T-cell (primary cell): ENCODE results near the gene RFX2. TPM values are rescaled to one million over a fixed set of nuclear protein-coding genes. Genes with fewer than 3 reads are reported as not detected.
A peak's percentile ranks its signal among the peaks of the same experiment; 100 is the strongest.
"Not testable (repeated sequence)": the region's sequence is repeated elsewhere in the genome, so short reads cannot be mapped to it uniquely, and the experiment has no call there.

ENCODE experiments used
- ATAC-seq, 4 experiments: fragments of 200-7000 bp in 3 of 4; fragments of 150-1000 bp in 1 of 4; cut with Tn5 transposase; replicated peaks in 1 of 4; 1 replicate in 3 of 4; 2 replicates in 1 of 4; pipeline ENCODE4 v1.10.0; 2021; ENCODE audit warnings: moderate library complexity in 3 of 4, mild to moderate bottlenecking in 2 of 4, moderate number of reproducible peaks in 1 of 4
- CTCF ChIA-PET, 2 donors: fragments of 300-600 bp; sonication (Branson Sonifier 250); formaldehyde crosslinking; loops; one replicate each; lab custom pipeline; 2022; ENCODE audit warnings: antibody characterized with exemption in 2 of 2; lab: Charles Lee
- POLR2A ChIA-PET, 2 donors: fragments of 300-600 bp; sonication (Branson Sonifier 250); formaldehyde crosslinking; loops; one replicate each; lab custom pipeline; 2022; ENCODE audit warnings: antibody characterized with exemption in 2 of 2; lab: Charles Lee
- DNase-seq, 35 experiments: peaks; one replicate each; pipeline versions ENCODE4 v3.0.0 to v3.0.0-alpha.2; 2013 to 2023
- H3K27ac ChIP-seq: one replicate; pipeline ENCODE4 v1.5.1; 2013; ENCODE audit warnings: low read length
- H3K27me3 ChIP-seq, 2 experiments: replicated peaks in 1 of 2; 1 replicate in 1 of 2; 2 replicates in 1 of 2; pipeline versions ENCODE4 v1.6.1 to v1.7.0; 2013; ENCODE audit warnings: low read length in 1 of 2, mixed read lengths in 1 of 2; ENCODE audit not compliant: control insufficient read depth in 2 of 2, insufficient read depth in 2 of 2; ENCODE audit errors: extremely low read depth in 1 of 2
- H3K36me3 ChIP-seq, 2 donors: 1 replicate in 1 of 2; 2 replicates in 1 of 2; pipeline versions ENCODE4 v1.6.1 to v1.7.0; 2013; ENCODE audit warnings: low read length in 1 of 2; ENCODE audit not compliant: control insufficient read depth in 2 of 2, insufficient read depth in 1 of 2; ENCODE audit errors: extremely low read depth in 1 of 2
- H3K4me1 ChIP-seq, 2 experiments: 1 replicate in 1 of 2; 2 replicates in 1 of 2; pipeline versions ENCODE4 v1.6.1 to v1.7.0; 2013; ENCODE audit warnings: low read length in 2 of 2, mixed read lengths in 1 of 2; ENCODE audit not compliant: insufficient read depth in 2 of 2, control insufficient read depth in 1 of 2; ENCODE audit errors: extremely low read depth in 1 of 2
- H3K4me3 ChIP-seq, 2 donors: 1 replicate in 1 of 2; 2 replicates in 1 of 2; pipeline versions ENCODE4 v1.5.1 to v1.7.0; 2013; ENCODE audit warnings: mild to moderate bottlenecking in 2 of 2, low read length in 1 of 2, moderate library complexity in 1 of 2; ENCODE audit not compliant: control insufficient read depth in 1 of 2; ENCODE audit errors: extremely low read depth in 1 of 2
- H3K9me3 ChIP-seq: 2 replicates; pipeline ENCODE4 v1.7.0; 2013
- H3K27ac Mint-ChIP-seq, 2 donors: one replicate each; pipeline ENCODE4 v1.8.0; 2020 to 2021; ENCODE audit warnings: mild to moderate bottlenecking in 2 of 2, mixed read lengths in 2 of 2
- H3K27me3 Mint-ChIP-seq, 2 donors: one replicate each; pipeline ENCODE4 v1.8.0; 2021 to 2022; ENCODE audit warnings: mixed read lengths in 2 of 2
- H3K36me3 Mint-ChIP-seq: one replicate; pipeline ENCODE4 v1.8.0; 2021; ENCODE audit warnings: mixed read lengths
- H3K4me1 Mint-ChIP-seq, 3 donors: one replicate each; pipeline ENCODE4 v1.8.0; 2020 to 2022; ENCODE audit warnings: mixed read lengths in 3 of 3, mild to moderate bottlenecking in 1 of 3
- H3K4me3 Mint-ChIP-seq, 3 donors: one replicate each; pipeline ENCODE4 v1.8.0; 2020 to 2022; ENCODE audit warnings: mild to moderate bottlenecking in 3 of 3, mixed read lengths in 3 of 3, moderate library complexity in 3 of 3
- H3K9me3 Mint-ChIP-seq, 3 donors: one replicate each; pipeline ENCODE4 v1.8.0; 2020 to 2022; ENCODE audit warnings: mixed read lengths in 3 of 3
- WGBS: methylation state at CpG from one replicate; pipeline ENCODE4 v1.1.5; 2013; ENCODE audit warnings: missing lambda C conversion rate; ENCODE audit not compliant: insufficient coverage; 5-methylcytosine and 5-hydroxymethylcytosine counted together
- total RNA-seq, 35 experiments: library from RNA in 6 of 35; stranded (reverse) in 6 of 35; fragments of 120-200 nt in 1 of 35; gene quantifications; one replicate each; pipeline versions ENCODE4 v1.2.1 to v1.2.4 and lab custom pipeline; 2013 to 2026

RFX2 gene
- total RNA-seq, 5 donors from 2014 or later (not counting 1 experiment from before 2014, with no cell fraction given): 4.7 to 11.6 (median 7.8) TPM

- 1% methylated on average over 25 of the region's 47 CpGs for WGBS
- ATAC-seq (no peak), DNase-seq (peak in 34 of 35 experiments; percentile 24 to 75 (median 53))
- POLR2A ChIA-PET: no interaction called here
- CTCF ChIA-PET: no interaction called here
- Mint-ChIP-seq H3K9me3 (no peaks in the 10 kb centered on the region), H3K27ac (peak overlapping the region; percentile 23 to 80), H3K4me1 (peaks cover 24 to 28% (median 25%) of the 10 kb centered on the region in 3 donors), H3K36me3 (no peaks in the 10 kb centered on the region), H3K27me3 (peaks cover 0 to 10% of the 10 kb centered on the region in 2 donors), H3K4me3 (peak overlapping the region; percentile 83 to 97 (median 89))
- H3K4me1 ChIP-seq: peaks cover 12 to 23% of the 10 kb centered on the region in 2 experiments
- H3K36me3 ChIP-seq: no peaks in the 10 kb centered on the region
- peaks cover 0 to 19% of the 10 kb centered on the region in 2 experiments for H3K27me3 ChIP-seq
- H3K9me3 ChIP-seq: no peaks in the 10 kb centered on the region
- no peak overlapping the region for H3K27ac ChIP-seq
- H3K4me3 ChIP-seq: peak overlapping the region; percentile 55 to 94
Measured at GRCh38 chr19:6108721-6109633, 1.3 kb downstream of the RFX2 start.

GRCh38 chr19:6106643-6107294 lies 3.5 kb downstream of the RFX2 start:
- not testable (repeated sequence) for H3K4me3 Mint-ChIP-seq, H3K36me3 Mint-ChIP-seq, H3K27ac ChIP-seq, H3K27ac Mint-ChIP-seq, H3K9me3 ChIP-seq, ATAC-seq, H3K36me3 ChIP-seq, DNase-seq, H3K9me3 Mint-ChIP-seq, H3K4me3 ChIP-seq
- Mint-ChIP-seq H3K4me1 (peaks cover 25 to 33% (median 27%) of the 10 kb centered on the region in 3 donors), H3K27me3 (peaks cover 0 to 10% of the 10 kb centered on the region in 2 donors)
- ChIA-PET CTCF (interaction anchor here in 1 of 2 donors (0.7 kb wide), 1 partner anchor 1710 kb away, joined by 4 read pairs; no protein-coding TSS in a partner anchor), POLR2A (interaction anchor here in 1 of 2 donors (0.6 kb wide), 1 partner anchor 166 kb away, joined by 3 read pairs; no protein-coding TSS in a partner anchor)
- WGBS: 96% methylated on average over 9 of the region's 15 CpGs
- H3K4me1 ChIP-seq: peaks cover 12 to 23% of the 10 kb centered on the region in 2 experiments
- H3K27me3 ChIP-seq: peaks cover 0 to 16% of the 10 kb centered on the region in 2 experiments

- POLR2A ChIA-PET: interaction anchor here in 1 of 2 donors (0.6 kb wide), 1 partner anchor 55 kb away, joined by 3 read pairs; no protein-coding TSS in a partner anchor
- peaks cover 0 to 10% of the 10 kb centered on the region in 2 donors for H3K27me3 Mint-ChIP-seq
- H3K36me3 ChIP-seq: no peaks in the 10 kb centered on the region
- no peak overlapping the region for H3K27ac Mint-ChIP-seq
- no peaks in the 10 kb centered on the region for H3K9me3 ChIP-seq
- H3K36me3 Mint-ChIP-seq: no peaks in the 10 kb centered on the region
- 92% methylated on average over 11 of the region's 11 CpGs for WGBS
- DNase-seq: no peak
- CTCF ChIA-PET: interaction anchor here in 1 of 2 donors (0.6 kb wide), 1 partner anchor 128 kb away, joined by 3 read pairs; the partner anchor contains the start of gene RANBP3
- H3K4me3 Mint-ChIP-seq: no peak overlapping the region
- peaks cover 28 to 36% (median 29%) of the 10 kb centered on the region in 3 donors for H3K4me1 Mint-ChIP-seq
- no peak overlapping the region for H3K27ac ChIP-seq
- no peak for ATAC-seq
- H3K9me3 Mint-ChIP-seq: no peaks in the 10 kb centered on the region
- peaks cover 0 to 16% of the 10 kb centered on the region in 2 experiments for H3K27me3 ChIP-seq
- no peak overlapping the region for H3K4me3 ChIP-seq
- peaks cover 13 to 18% of the 10 kb centered on the region in 2 experiments for H3K4me1 ChIP-seq
Measured at GRCh38 chr19:6105444-6105843, 4.9 kb downstream of the RFX2 start.

- WGBS: 82% methylated on average over 3 of the region's 4 CpGs
- peaks cover 25 to 34% (median 27%) of the 10 kb centered on the region in 3 donors for H3K4me1 Mint-ChIP-seq
- DNase-seq (no peak), ATAC-seq (no peak)
- POLR2A ChIA-PET: no interaction called here
- H3K4me3 Mint-ChIP-seq: no peak overlapping the region
- no peaks in the 10 kb centered on the region for H3K36me3 Mint-ChIP-seq
- H3K9me3 ChIP-seq: no peaks in the 10 kb centered on the region
- no peak overlapping the region for H3K4me3 ChIP-seq
- peaks cover 0 to 5% of the 10 kb centered on the region in 2 experiments for H3K27me3 ChIP-seq
- H3K27ac Mint-ChIP-seq: no peak overlapping the region
- H3K4me1 ChIP-seq: peaks cover 10 to 11% of the 10 kb centered on the region in 2 experiments
- H3K9me3 Mint-ChIP-seq: peaks cover 0 to 6% (median 0%) of the 10 kb centered on the region in 3 donors
- CTCF ChIA-PET: no interaction called here
- H3K27me3 Mint-ChIP-seq: peaks cover 0 to 5% of the 10 kb centered on the region in 2 donors
- no peak overlapping the region for H3K27ac ChIP-seq
- no peaks in the 10 kb centered on the region for H3K36me3 ChIP-seq
Measured at GRCh38 chr19:6103894-6104293, 6.4 kb downstream of the RFX2 start.

- peaks cover 6 to 9% of the 10 kb centered on the region in 2 experiments for H3K4me1 ChIP-seq
- no peak for DNase-seq
- H3K4me3 ChIP-seq: no peak overlapping the region
- ChIA-PET POLR2A (no interaction called here), CTCF (no interaction called here)
- H3K27ac ChIP-seq: no peak overlapping the region
- 87% methylated on average over 2 of the region's 3 CpGs for WGBS
- H3K27me3 ChIP-seq: no peaks in the 10 kb centered on the region
- Mint-ChIP-seq H3K27me3 (no peaks in the 10 kb centered on the region), H3K4me3 (no peak overlapping the region), H3K4me1 (peaks cover 19 to 27% (median 20%) of the 10 kb centered on the region in 3 donors), H3K36me3 (no peaks in the 10 kb centered on the region), H3K27ac (no peak overlapping the region), H3K9me3 (peaks cover 0 to 6% (median 0%) of the 10 kb centered on the region in 3 donors)
- H3K36me3 ChIP-seq: no peaks in the 10 kb centered on the region
- ATAC-seq: no peak
- H3K9me3 ChIP-seq: no peaks in the 10 kb centered on the region
Measured at GRCh38 chr19:6103217-6103644, 7.1 kb downstream of the RFX2 start.

- WGBS: 82% methylated on average over 2 of the region's 3 CpGs
- H3K4me3 ChIP-seq: no peak overlapping the region
Measured at GRCh38 chr19:6101991-6102390, 8.3 kb downstream of the RFX2 start.

More at GRCh38 chr19:6101991-6102390, 8.3 kb downstream of the RFX2 start:
- Mint-ChIP-seq H3K9me3 (peaks cover 0 to 6% (median 0%) of the 10 kb centered on the region in 3 donors), H3K4me3 (no peak overlapping the region), H3K4me1 (peaks cover 14 to 22% (median 16%) of the 10 kb centered on the region in 3 donors), H3K27ac (no peak overlapping the region), H3K27me3 (no peaks in the 10 kb centered on the region), H3K36me3 (no peaks in the 10 kb centered on the region)
- POLR2A ChIA-PET: no interaction called here
- no peak for DNase-seq
- Histone ChIP-seq H3K36me3 (no peaks in the 10 kb centered on the region), H3K27me3 (no peaks in the 10 kb centered on the region), H3K9me3 (no peaks in the 10 kb centered on the region), H3K4me1 (peaks cover 4 to 6% of the 10 kb centered on the region in 2 experiments), H3K27ac (no peak overlapping the region)
- CTCF ChIA-PET: no interaction called here
- ATAC-seq: no peak
